Fibroblast of peridontal ligament (primary cell): ENCODE measurements around the gene EZR.

Experiments used
- DNase-seq: peaks from one replicate; pipeline ENCODE4 v3.0.0-alpha.2; 2010; ENCODE audit errors: extremely low read depth

EZR gene

GRCh38 chr6:158819213-158819976 is at the start of gene EZR:
Gene EZR (minus strand): TSS chr6:158819368. CDS start chr6:158818093, 1,275 bp downstream.
- peak; percentile 38 for DNase-seq

GRCh38 chr6:158868122-158868480 is 48.9 kb upstream of the EZR start:
- DNase-seq, result no peak

- no peak for DNase-seq
Observed at GRCh38 chr6:158867381-158868121, 48.4 kb upstream of the EZR start.

GRCh38 chr6:158865769-158866168 is 46.6 kb upstream of the EZR start:
- no peak for DNase-seq

- DNase-seq, result no peak
Observed at GRCh38 chr6:158863646-158864045, 44.5 kb upstream of the EZR start.

- DNase-seq, result peak; percentile 16
Observed at GRCh38 chr6:158861686-158862381, 42.7 kb upstream of the EZR start.

GRCh38 chr6:158860279-158860865 is 41.2 kb upstream of the EZR start:
- DNase-seq, result no peak

GRCh38 chr6:158856261-158856660 is 37.1 kb upstream of the EZR start:
- DNase-seq, result no peak

GRCh38 chr6:158854214-158855101 is 35.3 kb upstream of the EZR start:
- no peak for DNase-seq

- DNase-seq, result no peak
Observed at GRCh38 chr6:158853880-158854213, 34.7 kb upstream of the EZR start.

- peak; percentile 40 for DNase-seq
Observed at GRCh38 chr6:158853072-158853879, 34.1 kb upstream of the EZR start.

GRCh38 chr6:158852312-158853071 is 33.3 kb upstream of the EZR start:
- DNase-seq, result no peak

- DNase-seq, result peak; percentile 76
Observed at GRCh38 chr6:158850807-158851115, 31.6 kb upstream of the EZR start.

- DNase-seq, result peak; percentile 94
Observed at GRCh38 chr6:158849899-158850806, 31.0 kb upstream of the EZR start.

- no peak for DNase-seq
Observed at GRCh38 chr6:158848490-158848895, 29.3 kb upstream of the EZR start.

- no peak for DNase-seq
Observed at GRCh38 chr6:158847786-158848185, 28.6 kb upstream of the EZR start.

- peak; percentile 15 for DNase-seq
Observed at GRCh38 chr6:158847012-158847529, 27.9 kb upstream of the EZR start.
